ENCODE data around the gene STAT4.

Gene STAT4

GRCh38 chr2:191065785-191066184 is 85.0 kb downstream of the STAT4 start:
- TF ChIP-seq CTCF (IDR thresholded peaks at IDR 0.05; ENCODE audit: insufficient read depth, low read depth, low read length, missing control alignments) = no peak
- DNase-seq (ENCODE audit: low read depth) = no peak
- no peak overlapping the region for H3K4me3 ChIP-seq (ENCODE audit: low read depth, low read length)

GRCh38 chr2:191064590-191064989 is 86.2 kb downstream of the STAT4 start:
- no peak for DNase-seq (ENCODE audit: low read depth)
- no peak overlapping the region for H3K4me3 ChIP-seq (ENCODE audit: low read depth, low read length)
- no peak for TF ChIP-seq CTCF (IDR thresholded peaks at IDR 0.05; ENCODE audit: insufficient read depth, low read depth, low read length, missing control alignments)

DNA sequence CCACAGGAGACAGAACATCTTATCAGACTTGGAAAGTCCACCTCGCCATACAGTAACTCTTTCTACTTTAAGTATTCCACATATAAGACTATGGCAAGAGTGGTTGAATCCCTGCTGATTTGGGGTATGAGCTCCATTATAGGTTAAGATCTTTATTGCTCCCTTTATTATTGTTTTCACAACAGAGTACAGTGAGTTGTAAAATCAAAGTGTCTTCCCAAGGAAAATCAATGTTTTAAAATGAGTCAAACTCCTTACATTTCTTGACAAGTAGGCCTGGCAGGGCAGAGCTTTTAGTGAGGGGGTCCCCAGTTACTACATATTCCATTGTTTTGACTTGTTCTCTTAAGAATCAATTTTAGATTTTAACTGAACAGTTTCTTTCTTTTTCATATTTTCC is 87.2 kb downstream of the STAT4 start:
- DNase-seq (ENCODE audit: low read depth) = no peak
- no peak for TF ChIP-seq CTCF (IDR thresholded peaks at IDR 0.05; ENCODE audit: insufficient read depth, low read depth, low read length, missing control alignments)
- no peak overlapping the region for H3K4me3 ChIP-seq (ENCODE audit: low read depth, low read length)

DNA sequence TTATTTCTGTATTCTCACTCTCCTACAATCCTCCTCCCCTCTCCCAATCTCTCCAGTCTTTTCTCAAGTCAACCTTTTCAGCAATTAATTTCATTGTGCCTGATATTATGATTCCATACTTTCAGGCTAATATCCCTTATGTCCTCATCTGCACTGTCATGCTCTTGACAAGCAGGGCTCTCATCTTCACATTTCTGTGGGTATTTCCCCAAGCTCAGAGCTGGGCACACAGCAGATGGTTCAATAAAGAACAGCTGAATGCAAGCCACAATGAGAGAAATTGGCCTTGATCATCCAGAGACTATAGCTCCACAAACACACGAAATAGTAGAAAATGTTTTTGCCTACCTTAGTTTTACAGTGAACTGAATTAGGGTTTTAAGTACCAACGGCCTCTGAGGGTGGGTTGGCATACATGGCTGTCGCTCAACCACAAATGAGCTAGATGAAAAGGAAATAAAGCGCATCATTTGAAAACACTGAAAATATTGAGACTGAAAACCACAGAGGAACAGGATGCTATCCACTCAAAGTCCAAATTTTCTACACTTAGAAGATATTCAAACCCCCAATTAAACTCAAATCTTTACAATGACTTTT is 89.3 kb downstream of the STAT4 start:
- TF ChIP-seq CTCF (IDR thresholded peaks at IDR 0.05; ENCODE audit: insufficient read depth, low read depth, low read length, missing control alignments) = no peak
- no peak overlapping the region for H3K4me3 ChIP-seq (ENCODE audit: low read depth, low read length)
- no peak for DNase-seq (ENCODE audit: low read depth)

- no peak for TF ChIP-seq CTCF (IDR thresholded peaks at IDR 0.05; ENCODE audit: insufficient read depth, low read depth, low read length, missing control alignments)
- H3K4me3 ChIP-seq (ENCODE audit: low read depth, low read length) = no peak overlapping the region
Observed at GRCh38 chr2:191059308-191059707, 91.5 kb downstream of the STAT4 start.

DNA sequence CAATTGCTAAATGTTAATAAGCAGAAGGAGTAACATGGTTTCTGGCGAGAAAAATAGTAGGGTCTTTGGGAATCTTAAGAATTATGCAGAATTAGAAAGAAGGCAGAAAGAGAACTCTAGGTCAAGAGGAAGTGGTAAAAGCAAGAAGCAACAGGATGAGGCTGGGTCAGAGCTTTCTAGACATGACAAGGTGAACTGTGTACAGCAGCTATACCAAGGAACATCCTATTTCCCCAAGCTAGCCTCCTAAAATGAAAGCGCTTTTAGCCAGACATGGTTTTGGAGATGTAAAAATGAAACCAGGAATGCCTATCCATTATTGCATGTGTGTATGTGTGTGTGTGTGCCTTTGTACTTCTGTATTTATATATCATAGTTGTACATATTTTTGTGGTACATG is 94.6 kb downstream of the STAT4 start:
- no peak overlapping the region for H3K4me3 ChIP-seq (ENCODE audit: low read depth, low read length)
- peak; percentile 28 for DNase-seq (ENCODE audit: low read depth)
- no peak for TF ChIP-seq CTCF (IDR thresholded peaks at IDR 0.05; ENCODE audit: insufficient read depth, low read depth, low read length, missing control alignments)

More at GRCh38 chr2:191059308-191059707, 91.5 kb downstream of the STAT4 start:
- DNase-seq (ENCODE audit: low read depth) = no peak

- TF ChIP-seq CTCF (IDR thresholded peaks at IDR 0.05; ENCODE audit: insufficient read depth, low read depth, low read length, missing control alignments) = no peak
- H3K4me3 ChIP-seq (ENCODE audit: low read depth, low read length) = no peak overlapping the region
- DNase-seq (ENCODE audit: low read depth) = no peak
Observed at GRCh38 chr2:191053256-191053655, 97.5 kb downstream of the STAT4 start.
